ENCODE measurements around the gene DLGAP3.

DNA sequence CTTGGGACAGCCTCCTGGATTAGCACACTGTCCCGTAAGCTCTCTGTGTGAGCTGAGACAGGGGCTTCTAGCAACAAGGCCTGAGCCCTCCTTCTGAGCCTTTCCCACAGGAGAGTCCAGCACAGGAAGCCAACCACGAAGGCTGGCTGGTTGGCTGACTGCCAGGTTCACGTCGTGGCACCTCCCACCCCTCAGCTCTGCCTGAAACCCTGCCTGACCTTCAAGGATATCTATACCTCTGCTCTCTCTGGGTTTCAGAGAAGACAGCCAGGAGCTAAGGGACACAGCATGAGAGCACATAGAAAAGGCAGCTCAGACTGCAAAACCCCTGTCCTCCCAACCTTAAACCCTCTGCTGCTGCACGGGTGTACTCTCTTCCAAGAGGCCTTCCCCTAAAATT lies 13.9 kb downstream of the DLGAP3 start:
- TF ChIP-seq CTCF (IDR thresholded peaks at IDR 0.05) (no peak), POLR2A (IDR thresholded peaks at IDR 0.05) (no peak), EP300 (IDR thresholded peaks at IDR 0.05) (no peak), POLR2AphosphoS5 (IDR thresholded peaks at IDR 0.05) (no peak)

Measured in upper lobe of left lung (tissue), 4 donors.